H1 (cell line): ENCODE data around the gene PTX3. TPM values are rescaled to one million over a fixed set of nuclear protein-coding genes. Genes with fewer than 3 reads are reported as not detected.

Experiments
- CTCF ChIA-PET: fragments of 300-600 bp; sonication (Branson Sonifier 250); formaldehyde crosslinking; loops from one replicate; lab custom pipeline; 2021; ENCODE audit not compliant: partially characterized antibody; lab: Charles Lee
- POLR2A ChIA-PET: fragments of 300-600 bp; sonication (Branson Sonifier 250); formaldehyde crosslinking; loops from one replicate; lab custom pipeline; 2021; ENCODE audit warnings: inconsistent platforms; ENCODE audit not compliant: partially characterized antibody; lab: Charles Lee
- DNase-seq, 2 experiments: peaks; one replicate each; pipeline versions ENCODE4 v3.0.0 to v3.0.0-alpha.2; 2010 to 2022; ENCODE audit warnings: low spot score in 2 of 2, low read depth in 1 of 2, mixed read lengths in 1 of 2
- FAIRE-seq: peaks from 2 replicates; lab custom pipeline; 2011; peaks lifted over from hg19 to GRCh38; lab: Jason Lieb, UNC
- H2AFZ ChIP-seq: 2 replicates; pipeline ENCODE4 v1.8.1; 2012; ENCODE audit warnings: low read length, inconsistent platforms
- H2AK5ac ChIP-seq: 2 replicates; pipeline ENCODE4 v1.6.1; 2013; ENCODE audit warnings: low read depth, low read length
- H2BK120ac ChIP-seq: replicated peaks from 2 replicates; pipeline ENCODE3; 2013; ENCODE audit warnings: low read depth, low read length, inconsistent platforms
- H2BK12ac ChIP-seq: 2 replicates; pipeline ENCODE4 v1.6.1; 2013; ENCODE audit warnings: low read depth, low read length
- H2BK15ac ChIP-seq: 2 replicates; pipeline ENCODE4 v1.6.1; 2013; ENCODE audit warnings: low read length
- H2BK20ac ChIP-seq: 2 replicates; pipeline ENCODE4 v1.6.1; 2013; ENCODE audit warnings: low read length
- H2BK5ac ChIP-seq: 2 replicates; pipeline ENCODE4 v1.6.1; 2013; ENCODE audit warnings: low read depth, low read length
- H3K14ac ChIP-seq: 2 replicates; pipeline ENCODE4 v1.6.1; 2013; ENCODE audit warnings: inconsistent platforms; ENCODE audit not compliant: insufficient read length
- H3K18ac ChIP-seq: 2 replicates; pipeline ENCODE4 v1.6.1; 2013; ENCODE audit warnings: low read length; ENCODE audit errors: extremely low read depth
- H3K23ac ChIP-seq: 2 replicates; pipeline ENCODE4 v1.6.1; 2013; ENCODE audit warnings: inconsistent platforms; ENCODE audit not compliant: insufficient read length
- H3K23me2 ChIP-seq: 2 replicates; pipeline ENCODE4 v1.6.1; 2013; ENCODE audit warnings: low read depth, low read length
- H3K27ac ChIP-seq: 2 replicates; pipeline ENCODE4 v1.6.1; 2011; ENCODE audit warnings: low read depth, low read length, inconsistent platforms
- H3K27me3 ChIP-seq, 4 experiments: replicated peaks in 1 of 4; 1 replicate in 1 of 4; 2 replicates in 3 of 4; pipeline versions ENCODE4 v1.6.1 to v1.8.1; 2011 to 2013; ENCODE audit warnings: low read length in 3 of 4, mild to moderate bottlenecking in 3 of 4, inconsistent platforms in 2 of 4, mixed read lengths in 2 of 4, moderate library complexity in 1 of 4; ENCODE audit not compliant: control insufficient read depth in 3 of 4, insufficient read depth in 3 of 4; ENCODE audit errors: extremely low read depth in 1 of 4
- H3K36me3 ChIP-seq, 4 experiments: 2 replicates each; pipeline versions ENCODE4 v1.6.1 to v1.8.1; 2011 to 2013; ENCODE audit warnings: mild to moderate bottlenecking in 4 of 4, low read length in 3 of 4, moderate library complexity in 2 of 4, control low read depth in 1 of 4, inconsistent platforms in 1 of 4; ENCODE audit not compliant: insufficient read depth in 4 of 4, control insufficient read depth in 2 of 4
- H3K4ac ChIP-seq: replicated peaks from 2 replicates; pipeline ENCODE3; 2013; ENCODE audit warnings: low read length, low read depth, mixed read lengths, inconsistent platforms; ENCODE audit not compliant: insufficient read length
- H3K4me1 ChIP-seq, 4 experiments: replicated peaks in 1 of 4; 1 replicate in 1 of 4; 2 replicates in 3 of 4; pipeline versions ENCODE4 v1.6.1 to v1.8.1; 2011 to 2013; ENCODE audit warnings: low read length in 3 of 4, inconsistent platforms in 2 of 4, mixed read lengths in 1 of 4; ENCODE audit not compliant: insufficient read depth in 4 of 4, control insufficient read depth in 3 of 4
- H3K4me2 ChIP-seq, 2 experiments: 2 replicates each; pipeline versions ENCODE4 v1.6.1 to v1.8.1; 2011 to 2013; ENCODE audit warnings: low read depth in 2 of 2, low read length in 2 of 2, control low read depth in 1 of 2, inconsistent platforms in 1 of 2, mild to moderate bottlenecking in 1 of 2; ENCODE audit not compliant: insufficient read depth in 1 of 2
- H3K4me3 ChIP-seq, 4 experiments: fragments of 200-600, 300-600 bp in 1 of 4; sonication (generic), shearing (Covaris generic), sonication (Bioruptor Twin) in 1 of 4; 2 replicates each; pipeline versions ENCODE4 v1.5.1 to v1.8.1; 2011 to 2016; ENCODE audit warnings: low read length in 4 of 4, low read depth in 3 of 4, control low read depth in 2 of 4, inconsistent platforms in 2 of 4, mild to moderate bottlenecking in 2 of 4, mixed read lengths in 1 of 4, moderate library complexity in 1 of 4; ENCODE audit not compliant: insufficient read depth in 2 of 4; ENCODE audit errors: extremely low read depth in 1 of 4
- H3K56ac ChIP-seq: replicated peaks from 2 replicates; pipeline ENCODE3; 2013; ENCODE audit warnings: low read depth, mild to moderate bottlenecking, mixed read lengths, low read length, inconsistent platforms; ENCODE audit not compliant: insufficient read length
- H3K79me1 ChIP-seq: 2 replicates; pipeline ENCODE4 v1.6.1; 2013; ENCODE audit warnings: low read depth, low read length, control low read depth
- H3K79me2 ChIP-seq, 2 experiments: 2 replicates each; pipeline versions ENCODE4 v1.6.1 to v1.8.1; 2012 to 2013; ENCODE audit warnings: low read length in 2 of 2, mild to moderate bottlenecking in 2 of 2, inconsistent platforms in 1 of 2; ENCODE audit not compliant: insufficient read depth in 2 of 2, control insufficient read depth in 1 of 2
- H3K9ac ChIP-seq, 4 experiments: replicated peaks in 1 of 4; 1 replicate in 1 of 4; 2 replicates in 3 of 4; pipeline versions ENCODE4 v1.6.1 to v1.8.1; 2011 to 2013; ENCODE audit warnings: low read depth in 3 of 4, low read length in 3 of 4, control low read depth in 2 of 4, mild to moderate bottlenecking in 2 of 4, moderate library complexity in 2 of 4, inconsistent platforms in 1 of 4; ENCODE audit errors: extremely low read depth in 1 of 4
- H3K9me3 ChIP-seq, 2 experiments: 2 replicates each; pipeline versions ENCODE4 v1.6.1 to v1.8.1; 2012 to 2013; ENCODE audit warnings: mild to moderate bottlenecking in 2 of 2, moderate library complexity in 2 of 2, control low read depth in 1 of 2, inconsistent platforms in 1 of 2, low read depth in 1 of 2, low read length in 1 of 2, mixed read lengths in 1 of 2; ENCODE audit not compliant: insufficient read depth in 2 of 2
- H4K20me1 ChIP-seq, 2 experiments: replicated peaks in 1 of 2; 2 replicates each; pipeline versions ENCODE3 to v1.8.1; 2011 to 2013; ENCODE audit warnings: inconsistent platforms in 2 of 2, low read length in 2 of 2, mild to moderate bottlenecking in 1 of 2; ENCODE audit not compliant: insufficient read depth in 2 of 2, control insufficient read depth in 1 of 2
- H4K5ac ChIP-seq: 2 replicates; pipeline ENCODE4 v1.6.1; 2013; ENCODE audit warnings: low read length, low read depth, mixed read lengths, inconsistent platforms; ENCODE audit not compliant: insufficient read length
- H4K8ac ChIP-seq: 2 replicates; pipeline ENCODE4 v1.8.0; 2013; ENCODE audit warnings: mild to moderate bottlenecking, moderate library complexity, low read length, inconsistent platforms; ENCODE audit not compliant: insufficient read depth; ENCODE audit errors: extremely low read depth
- H4K91ac ChIP-seq: replicated peaks from 2 replicates; pipeline ENCODE3; 2013; ENCODE audit warnings: low read length, mixed read lengths, inconsistent platforms; ENCODE audit not compliant: insufficient read length
- EZH2 ChIP-seq: fragments of 200-600 bp; sonication (generic); IDR thresholded peaks from 2 replicates; pipeline ENCODE4 v1.7.1; 2012; ENCODE audit warnings: low read depth, mild to moderate bottlenecking, moderate library complexity, low read length, inconsistent platforms; ENCODE audit not compliant: severe bottlenecking
- GTF2F1 ChIP-seq: IDR thresholded peaks from 2 replicates; pipeline ENCODE4 v1.6.1; 2012; ENCODE audit warnings: low read depth, low read length, improper control_type of control experiment, borderline replicate concordance
- MAFK ChIP-seq: IDR thresholded peaks from 2 replicates; pipeline ENCODE4 v1.6.1; 2012; ENCODE audit warnings: low read depth, mild to moderate bottlenecking, improper control_type of control experiment, low read length
- NANOG ChIP-seq: IDR thresholded peaks from 2 replicates; pipeline ENCODE4 v1.6.1; 2011; ENCODE audit warnings: low read length, low read depth, mild to moderate bottlenecking, inconsistent platforms; ENCODE audit not compliant: insufficient read depth, poor library complexity, severe bottlenecking
- SAP30 ChIP-seq: fragments of 300-600 bp; sonication (generic); IDR thresholded peaks from 2 replicates; pipeline ENCODE4 v1.7.1; 2012; ENCODE audit warnings: low read length, moderate library complexity, mild to moderate bottlenecking, inconsistent platforms; ENCODE audit not compliant: insufficient read depth, insufficient replicate concordance
- TAF7 ChIP-seq: optimal IDR thresholded peaks from 2 replicates; pipeline ENCODE3; 2011; ENCODE audit warnings: low read depth, mild to moderate bottlenecking, inconsistent platforms, low read length, moderate library complexity, borderline replicate concordance
- TCF12 ChIP-seq: IDR thresholded peaks from 2 replicates; pipeline ENCODE4 v1.6.1; 2011; ENCODE audit warnings: low read depth, mild to moderate bottlenecking, low read length
- YY1 ChIP-seq: IDR thresholded peaks from 2 replicates; pipeline ENCODE4 v1.6.1; 2011; ENCODE audit warnings: low read depth, mild to moderate bottlenecking, low read length
- WGBS, 2 experiments: shearing (Covaris generic) in 1 of 2; methylation state at CpG; one replicate each; pipeline versions ENCODE4 v1.1.6 to v1.1.7; 2013 to 2015; ENCODE audit warnings: low lambda C conversion rate in 2 of 2, mixed read lengths in 2 of 2, inconsistent platforms in 1 of 2, low coverage in 1 of 2, missing lambda C conversion rate in 1 of 2; ENCODE audit not compliant: insufficient replicate concordance in 2 of 2, insufficient coverage in 1 of 2, insufficient read length in 1 of 2; ENCODE audit errors: extremely low coverage in 1 of 2, missing lambda C conversion rate in 1 of 2; 5-methylcytosine and 5-hydroxymethylcytosine counted together
- polyA plus RNA-seq, 7 experiments: library from polyadenylated mRNA; depleted of rRNA in 3 of 7; stranded (reverse) in 5 of 7; unstranded in 2 of 7; fragments of >200 nt in 5 of 7; fragments of 200-250 nt in 2 of 7; gene quantifications; 1 replicate in 5 of 7; 2 replicates in 1 of 7; 4 replicates in 1 of 7; pipeline versions ENCODE4 v1.2.1 to v1.2.3, GENCODE V29; 2011 to 2013; ENCODE audit warnings: missing spikeins in 2 of 7, mixed read lengths in 2 of 7
- total RNA-seq: library from RNA; stranded (reverse); fragmentation: NEBNext Ultra II Directional; extraction: Animal tissue kit (Norgen Biotek cat#: 25700); gene quantifications from 2 replicates; pipeline ENCODE4 v1.2.1, GENCODE V29; 2021
- TF ChIP-seq, protein P1 (sequence below): IDR thresholded peaks from 2 replicates; pipeline ENCODE4 v1.6.1; 2012; ENCODE audit warnings: inconsistent platforms

Gene PTX3
- total and polyA plus RNA-seq, 2 of the 8 experiments (the other 6 are each of a cell fraction or from before 2014, with no cell fraction given): 1.2 to 1.7 TPM

DNA sequence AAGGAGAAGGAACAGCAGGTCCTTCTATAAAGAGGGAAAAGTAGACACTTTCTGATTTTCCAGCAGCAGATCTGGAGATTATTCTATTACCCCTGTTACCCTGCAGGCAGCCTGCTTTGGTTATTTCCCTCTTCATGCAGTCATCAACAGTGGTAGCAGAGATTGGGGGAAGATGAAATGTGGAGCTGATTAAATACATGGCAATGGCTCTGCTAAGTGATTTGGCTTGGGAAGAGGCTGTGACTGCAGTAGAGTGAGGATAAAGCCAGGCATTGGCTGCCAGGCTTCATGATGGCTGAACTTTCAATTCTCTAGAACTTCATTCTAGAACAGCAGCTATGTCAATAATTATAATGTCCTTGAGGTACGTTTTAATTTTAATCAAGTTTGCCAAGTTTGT is 29.1 kb downstream of the PTX3 start:
- Histone ChIP-seq H3K14ac (no peak overlapping the region), H2AFZ (no peak overlapping the region), H4K8ac (no peak overlapping the region), H4K20me1 (no peaks in the 10 kb centered on the region), H3K18ac (no peak overlapping the region), H3K27me3 (no peaks in the 10 kb centered on the region), H3K9me3 (no peaks in the 10 kb centered on the region), H3K36me3 (no peaks in the 10 kb centered on the region), H3K79me2 (no peaks in the 10 kb centered on the region), H4K5ac (no peak overlapping the region), H3K4me1 (no peaks in the 10 kb centered on the region), H4K91ac (no peak overlapping the region), H3K4me3 (no peak overlapping the region), H2BK5ac (no peak overlapping the region), H3K79me1 (no peaks in the 10 kb centered on the region), H3K9ac (no peak overlapping the region), H3K4me2 (no peak overlapping the region), H3K4ac (no peak overlapping the region), H3K56ac (no peak overlapping the region), H2AK5ac (no peak overlapping the region), H3K23me2 (no peaks in the 10 kb centered on the region; the same call in 1 of the 2 replicates), H2BK15ac (no peak overlapping the region), H3K23ac (no peak overlapping the region), H2BK20ac (no peak overlapping the region), H2BK12ac (no peak overlapping the region), H2BK120ac (no peak overlapping the region), H3K27ac (no peak overlapping the region)
- FAIRE-seq (no peak), DNase-seq (no peak)
- TF ChIP-seq TCF12 (no peak), SAP30 (no peak), NANOG (no peak), MAFK (no peak), YY1 (no peak), EZH2 (no peak), GTF2F1 (no peak), TAF7 (no peak)
- TF ChIP-seq, protein P1, sequence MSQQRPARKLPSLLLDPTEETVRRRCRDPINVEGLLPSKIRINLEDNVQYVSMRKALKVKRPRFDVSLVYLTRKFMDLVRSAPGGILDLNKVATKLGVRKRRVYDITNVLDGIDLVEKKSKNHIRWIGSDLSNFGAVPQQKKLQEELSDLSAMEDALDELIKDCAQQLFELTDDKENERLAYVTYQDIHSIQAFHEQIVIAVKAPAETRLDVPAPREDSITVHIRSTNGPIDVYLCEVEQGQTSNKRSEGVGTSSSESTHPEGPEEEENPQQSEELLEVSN: no peak
- CTCF ChIA-PET: interaction anchor here (1.0 to 5.1 kb wide), 5 partner anchors 10 to 141 kb away, joined by 3 to 13 read pairs (median 3); no protein-coding TSS in a partner anchor
- 84% methylated on average over 1 of the region's 1 CpG; no CpG with 5 or more reads in 1 of the 2 experiments for WGBS, 2 experiments
- POLR2A ChIA-PET: no interaction called here
